ENCODE results near the gene CDK14.
A peak's percentile ranks its signal among the peaks of the same experiment; 100 is the strongest.

CDK14 gene

DNA sequence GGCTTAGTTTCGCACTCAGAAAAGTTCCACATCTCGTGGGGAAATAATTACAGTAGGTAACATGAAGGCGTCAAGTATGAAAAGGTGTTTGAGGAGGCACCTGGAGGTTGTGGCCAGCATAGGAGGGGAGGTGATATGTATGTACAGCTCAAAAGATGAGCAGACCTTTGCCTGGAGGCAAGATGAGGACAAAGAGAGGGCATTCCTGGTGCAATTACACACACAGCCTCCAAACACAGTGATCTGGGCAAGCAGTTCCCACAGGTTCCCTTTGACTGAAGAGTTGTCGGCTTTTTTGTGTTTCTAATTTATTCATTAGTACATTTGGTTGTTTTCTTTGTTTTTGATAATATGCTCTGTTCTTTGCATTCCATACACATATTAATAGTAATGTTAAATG lies 46.9 kb downstream of the CDK14 start:
- no peak for DNase-seq

DNA sequence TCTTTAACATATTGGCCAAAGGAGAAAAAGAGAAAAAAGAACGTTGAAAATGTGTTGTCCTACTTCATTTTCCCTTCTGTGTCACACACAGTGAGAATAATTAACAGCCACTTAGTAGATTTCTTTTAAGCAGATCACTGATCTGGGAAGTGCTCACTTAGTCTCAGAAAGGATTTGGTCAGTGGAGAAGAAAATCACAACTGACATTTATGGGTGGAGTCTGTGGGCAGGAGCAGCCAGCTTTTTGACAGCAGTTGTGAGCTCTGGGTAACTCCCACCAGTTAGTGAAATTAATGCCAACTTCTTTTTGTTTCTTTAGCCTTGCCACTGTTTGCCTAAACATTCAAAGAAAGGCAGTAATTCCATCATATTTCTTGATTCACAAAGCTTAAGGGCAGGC lies 49.7 kb downstream of the CDK14 start:
- DNase-seq, result no peak

DNA sequence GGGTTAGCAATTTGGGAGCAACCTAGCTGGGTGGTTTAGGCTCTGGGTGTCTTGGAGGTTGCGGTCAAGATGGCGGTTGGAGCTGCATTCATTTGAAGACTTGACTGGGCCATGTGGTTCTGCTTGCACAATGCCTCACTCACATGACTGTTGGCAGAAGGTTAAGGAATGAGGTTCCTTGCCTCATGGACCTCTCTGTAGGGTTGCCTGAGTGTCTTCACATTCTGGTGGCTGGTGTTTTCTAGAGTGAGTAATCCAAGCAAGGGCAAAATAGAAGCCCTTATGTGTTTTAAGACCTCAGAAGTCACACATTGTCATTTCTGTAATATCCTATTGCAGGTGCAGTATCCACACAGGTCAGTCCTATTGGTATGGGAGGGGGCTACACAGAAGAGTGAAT lies 52.0 kb downstream of the CDK14 start:
- no peak for DNase-seq

DNA sequence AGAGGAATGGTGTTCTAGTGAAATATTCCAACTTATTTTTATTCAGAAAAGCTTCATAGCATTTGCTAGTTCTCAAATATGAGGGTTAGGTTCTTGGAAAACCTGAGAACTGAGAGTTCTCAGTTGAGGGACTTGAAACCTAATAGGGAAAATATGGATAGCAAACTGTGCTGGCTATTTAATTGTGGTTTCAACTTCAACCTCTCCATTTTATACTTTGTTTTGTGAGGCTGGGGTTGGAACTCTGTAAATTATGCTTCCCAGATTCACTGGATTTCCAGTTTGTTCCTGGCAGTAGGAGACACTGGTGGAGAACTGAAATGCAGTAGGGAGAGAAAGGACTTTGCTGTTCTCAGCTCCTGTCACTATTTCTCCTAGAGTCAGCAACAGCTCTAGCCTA lies 52.7 kb downstream of the CDK14 start:
- no peak for DNase-seq

DNA sequence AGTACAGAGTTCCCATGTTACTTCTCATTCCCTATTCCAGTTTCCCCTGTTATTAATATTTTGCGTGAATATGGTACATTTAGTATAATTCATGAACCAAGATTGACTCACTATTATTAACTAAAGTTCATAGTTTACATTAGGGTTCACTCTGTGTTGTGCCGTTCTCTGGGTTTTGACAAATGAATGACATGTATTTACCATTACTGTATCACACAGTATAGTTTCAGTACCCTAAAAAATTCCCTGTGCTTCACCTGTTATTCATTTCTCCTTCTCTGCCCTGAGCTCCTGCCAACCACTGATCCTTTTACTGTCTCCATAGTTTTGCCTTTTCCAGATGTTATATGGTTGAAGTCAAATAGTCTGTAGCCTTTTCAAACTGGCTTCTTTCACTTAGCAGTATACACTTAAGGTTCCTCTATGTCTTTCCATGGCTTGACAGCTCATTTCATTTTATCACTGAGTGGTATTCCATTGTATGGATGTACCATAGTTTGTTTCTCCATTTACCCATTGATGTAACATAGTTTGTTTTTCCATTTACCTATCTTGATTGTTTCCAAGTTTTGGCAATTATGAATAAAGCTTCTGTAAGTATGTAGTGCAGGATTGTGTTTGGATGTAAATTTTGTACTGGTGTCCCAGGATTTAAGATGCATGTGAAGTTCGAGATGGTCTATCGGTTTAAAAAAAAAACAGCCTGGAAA lies 58.8 kb downstream of the CDK14 start:
- DNase-seq, result no peak

DNA sequence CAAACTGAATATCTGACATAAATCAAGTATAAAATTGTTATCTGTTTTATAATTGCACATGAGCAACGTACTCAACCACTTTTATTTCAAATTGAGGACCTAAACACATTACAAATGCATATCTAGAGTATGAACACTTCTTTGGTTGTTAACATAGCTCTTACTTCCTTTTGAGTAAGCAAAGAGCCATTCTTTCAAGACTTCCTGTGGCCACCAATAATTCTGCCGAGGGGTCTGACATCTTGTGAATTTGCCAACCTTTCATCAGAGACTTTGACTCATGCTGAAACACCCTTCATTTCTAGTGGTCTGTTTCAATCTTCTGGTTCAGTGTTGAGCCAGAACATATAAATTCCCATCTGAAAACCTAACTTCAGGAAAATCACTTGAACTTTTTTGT lies 59.4 kb downstream of the CDK14 start:
- peak; percentile 88 for DNase-seq

DNA sequence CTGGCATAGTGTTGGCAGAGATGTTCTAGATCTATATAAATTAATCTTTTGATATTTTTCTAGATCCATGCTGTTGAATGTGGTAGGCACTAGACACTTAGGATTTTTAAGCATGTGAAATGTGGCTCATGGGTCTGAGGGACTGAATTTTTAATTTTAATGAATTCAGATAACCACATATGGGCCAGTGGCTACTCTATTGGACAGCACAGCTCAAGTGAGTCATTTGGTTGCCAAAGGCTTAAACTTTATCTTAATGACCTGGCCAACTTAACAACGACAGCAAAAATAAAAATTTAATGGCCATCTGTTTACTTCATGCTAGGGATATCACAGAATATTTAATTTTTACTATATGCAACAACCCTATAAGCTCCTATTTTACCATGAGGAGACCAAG lies 61.4 kb downstream of the CDK14 start:
- DNase-seq, result no peak

DNA sequence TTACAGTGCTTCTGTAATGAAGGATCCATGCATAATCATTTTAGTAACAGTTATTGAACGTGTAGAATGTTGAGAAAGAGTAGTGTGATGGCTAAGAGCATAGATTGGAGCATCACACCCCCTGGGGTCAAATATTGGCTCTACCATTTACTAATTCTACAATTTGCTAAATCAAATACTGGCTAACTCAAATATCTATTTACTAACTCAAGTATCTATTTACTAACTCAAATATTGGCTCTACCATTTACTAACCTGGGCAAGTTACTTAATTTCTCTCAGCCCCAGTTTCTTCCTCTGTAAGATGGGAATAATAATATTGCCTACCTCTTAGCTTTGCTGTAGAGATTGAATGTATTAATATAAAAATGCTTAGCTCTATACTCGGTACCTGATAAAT lies 64.0 kb downstream of the CDK14 start:
- DNase-seq, result no peak

DNA sequence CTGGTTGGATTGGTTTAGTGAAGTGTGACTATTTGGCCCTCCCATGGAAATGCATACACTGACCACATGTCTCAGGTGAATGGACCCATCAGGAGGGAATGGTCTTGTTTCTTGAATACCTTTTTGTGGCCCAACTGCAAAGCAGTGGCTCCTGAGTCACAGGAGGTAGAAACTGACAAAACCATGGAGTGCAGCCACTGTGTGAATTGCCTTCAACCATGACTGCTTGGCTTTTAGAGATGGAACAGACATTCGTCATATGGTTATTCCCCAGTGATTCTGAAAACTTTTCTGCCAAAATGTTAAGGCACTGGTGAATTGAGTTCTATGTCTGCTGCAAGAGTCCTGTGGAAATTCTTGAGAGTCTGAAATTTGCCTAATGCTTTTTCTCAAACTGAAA lies 64.7 kb downstream of the CDK14 start:
- no peak for DNase-seq

DNA sequence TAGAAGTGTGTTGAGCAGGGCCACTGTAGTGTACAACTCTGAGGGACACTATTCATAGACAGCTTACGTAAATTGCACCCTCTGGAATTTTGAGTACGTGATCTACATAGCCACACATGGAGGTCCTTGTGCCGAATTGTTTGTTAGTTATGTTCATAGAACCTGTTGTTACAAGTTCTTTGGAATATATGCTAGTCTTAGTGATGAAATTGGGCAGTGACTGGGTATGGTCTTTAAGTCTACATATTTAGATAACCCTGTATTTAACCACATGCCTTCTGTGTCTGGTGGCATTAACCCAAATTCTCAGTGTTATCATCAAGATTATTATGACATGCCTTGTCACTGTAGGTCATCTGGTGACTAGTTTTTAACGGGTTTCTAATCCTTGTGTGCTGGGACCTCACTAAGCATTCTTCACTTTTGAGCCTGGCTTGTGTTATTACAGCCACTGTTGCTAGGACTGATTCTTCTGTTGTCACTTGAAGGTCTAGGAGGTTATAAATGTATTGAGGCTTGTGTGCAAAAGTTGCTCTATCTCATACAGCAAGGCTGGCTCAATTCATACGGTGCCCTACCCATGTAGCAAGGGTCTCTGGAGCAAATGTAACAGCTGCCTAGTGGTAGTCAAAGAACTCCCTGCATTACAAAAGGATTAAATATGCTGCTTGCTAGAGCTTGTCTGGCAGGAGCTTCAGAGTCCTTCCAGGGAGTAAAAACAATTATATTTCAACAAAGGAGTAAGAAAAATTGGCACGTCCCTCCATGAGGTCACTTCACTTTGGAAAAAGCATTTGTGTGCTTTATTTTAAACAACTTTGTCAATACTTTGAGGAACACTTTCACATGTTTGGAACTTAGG lies 65.4 kb downstream of the CDK14 start:
- peak; percentile 29 for DNase-seq

DNA sequence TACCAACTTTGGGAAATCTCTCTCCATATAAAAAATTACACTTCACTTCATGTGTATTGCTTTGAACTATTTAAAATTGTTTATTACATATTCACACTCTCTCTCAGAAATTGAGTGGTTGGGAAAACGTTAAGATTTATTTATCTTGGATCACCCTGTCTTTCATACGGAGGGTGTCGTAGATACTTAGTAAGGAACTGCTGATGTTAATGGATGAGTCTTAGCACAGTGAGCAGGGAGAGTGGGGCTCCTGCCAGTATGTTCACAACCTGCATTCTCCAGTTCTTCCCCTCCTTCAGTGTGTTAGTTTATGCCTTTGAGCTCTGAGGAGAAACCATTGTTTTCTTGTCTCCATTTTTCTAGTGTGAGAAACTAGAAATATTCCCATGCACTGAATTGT lies 67.1 kb downstream of the CDK14 start:
- DNase-seq, result no peak

DNA sequence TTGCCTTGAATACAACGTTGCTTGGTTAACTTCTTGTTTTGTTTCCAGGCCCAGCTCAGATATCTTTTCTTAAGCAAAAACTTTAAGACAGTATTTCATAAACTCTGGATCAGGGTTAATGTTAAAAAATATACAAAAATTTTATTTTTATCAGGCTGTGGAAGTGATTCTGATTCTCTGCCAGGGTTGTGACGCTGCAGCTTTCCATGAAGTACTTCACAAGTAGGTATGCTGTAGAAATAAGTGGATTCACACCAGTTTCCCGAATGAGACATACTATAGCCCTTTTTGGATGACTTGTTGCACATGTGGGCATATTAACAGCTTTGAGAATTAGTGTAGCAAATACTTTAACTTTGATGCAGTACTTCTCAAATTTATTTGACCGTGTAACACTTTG lies 70.1 kb downstream of the CDK14 start:
- no peak for DNase-seq

DNA sequence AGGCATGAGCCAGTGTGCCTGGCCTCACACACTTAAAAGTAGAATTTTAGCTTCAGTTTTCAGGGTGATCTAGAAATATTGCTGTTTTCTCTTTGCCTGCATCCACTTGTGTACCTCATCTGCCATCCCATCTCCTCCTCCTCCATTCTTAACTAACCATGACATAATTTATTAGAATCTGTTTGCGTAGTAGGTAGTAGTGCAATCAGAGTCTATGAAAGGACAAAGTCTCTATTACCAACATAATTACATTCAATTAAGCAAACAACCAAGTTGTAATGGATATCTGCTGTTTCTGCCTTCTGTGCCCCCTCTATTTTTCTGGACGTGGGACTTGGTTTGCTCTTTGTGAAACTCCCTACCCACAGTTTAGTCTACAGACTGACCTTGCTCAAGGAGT lies 72.9 kb downstream of the CDK14 start:
- no peak for DNase-seq

DNA sequence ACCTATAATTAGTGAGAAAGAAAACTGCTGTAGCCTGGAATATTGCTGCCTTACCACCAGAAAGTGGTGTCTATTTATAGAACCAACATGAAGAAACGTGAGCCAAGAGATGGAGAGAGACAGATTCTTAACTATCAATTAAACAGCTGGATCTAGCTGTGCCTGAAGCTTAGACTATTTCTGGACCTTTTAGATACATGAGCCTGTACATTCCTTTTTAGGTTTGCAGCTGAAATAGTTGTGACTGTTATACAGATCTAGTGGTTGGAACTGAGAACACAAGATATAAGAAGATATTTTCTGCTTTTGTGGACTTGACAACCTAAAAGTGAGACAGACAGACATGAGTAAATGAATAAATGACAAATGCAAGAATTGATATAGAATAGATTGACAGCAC lies 73.4 kb downstream of the CDK14 start:
- no peak for DNase-seq

DNA sequence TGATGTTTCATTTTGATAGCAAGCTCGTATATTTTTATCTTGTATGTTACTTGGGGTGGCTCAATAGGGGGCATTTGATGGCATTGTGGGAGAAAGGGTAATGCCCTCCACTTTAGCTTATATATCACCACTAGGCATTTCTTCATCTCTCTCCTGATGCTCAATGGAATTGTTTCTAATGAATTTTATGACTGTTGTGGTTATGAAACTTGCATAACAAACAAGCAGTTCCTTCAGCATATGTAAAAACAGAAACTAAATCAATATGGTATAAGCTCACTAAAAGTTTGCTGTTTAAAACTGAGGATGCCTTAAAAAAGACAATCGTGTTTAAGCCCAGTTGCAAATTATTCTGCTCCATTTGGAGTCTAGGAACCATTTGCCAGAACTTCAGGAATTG lies 75.5 kb downstream of the CDK14 start:
- DNase-seq, result no peak

DNA sequence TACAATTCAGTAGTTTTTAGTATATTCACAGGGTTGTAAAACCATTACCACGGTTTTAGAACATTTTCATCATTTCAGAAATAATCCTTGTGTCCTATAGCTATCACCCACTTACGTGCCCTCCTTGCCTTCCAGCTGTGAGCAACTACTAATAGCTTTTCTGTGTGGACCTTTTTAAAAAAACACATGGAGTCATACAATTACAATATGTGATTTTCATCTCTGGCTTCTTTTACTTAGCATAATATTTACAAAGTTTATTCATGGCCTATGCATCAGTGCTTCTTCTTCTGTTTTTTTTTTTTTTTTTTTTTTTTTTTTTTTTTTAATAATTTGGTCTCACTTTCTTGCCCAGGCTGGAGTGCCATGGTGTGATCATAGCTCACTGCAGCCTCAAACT lies 76.1 kb downstream of the CDK14 start:
- DNase-seq, result no peak

DNA sequence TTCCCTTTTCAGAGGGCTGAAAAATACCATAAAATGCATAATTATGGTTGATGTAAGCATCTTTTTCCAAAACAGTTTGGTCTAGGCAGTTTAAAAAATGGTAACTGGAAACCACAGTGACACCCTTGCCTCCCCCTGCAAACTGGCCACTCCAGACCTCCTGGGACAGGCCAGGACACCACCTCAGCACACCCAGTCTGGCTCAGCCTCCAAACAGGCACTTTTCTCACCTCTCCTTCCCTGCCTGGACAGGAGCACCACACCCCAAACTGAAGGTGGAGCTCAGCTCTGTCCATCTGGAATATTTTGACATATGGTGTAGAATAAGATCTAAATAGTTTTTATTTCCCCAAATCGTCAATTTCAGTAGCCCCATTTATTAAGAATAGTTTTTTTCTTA lies 78.5 kb downstream of the CDK14 start:
- no peak for DNase-seq

DNA sequence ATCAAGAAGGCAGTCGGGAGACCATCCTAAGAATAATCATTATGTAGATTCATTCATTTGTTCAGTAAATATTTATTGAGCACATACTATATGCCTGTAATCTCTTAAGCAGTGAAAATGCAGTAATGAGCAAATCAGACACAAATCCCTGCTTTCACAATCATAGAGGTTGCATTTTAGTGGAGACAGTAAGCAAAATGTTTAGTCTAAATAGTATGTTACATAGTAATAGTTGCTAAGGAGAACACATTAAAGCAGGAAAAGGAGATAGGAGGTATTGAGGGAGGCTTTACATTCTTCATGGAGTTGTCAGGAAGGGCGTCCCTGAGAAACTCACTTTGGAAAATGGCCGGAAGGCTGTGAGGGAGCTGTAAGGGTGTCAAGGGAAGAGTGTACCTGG lies 79.9 kb downstream of the CDK14 start:
- no peak for DNase-seq

DNA sequence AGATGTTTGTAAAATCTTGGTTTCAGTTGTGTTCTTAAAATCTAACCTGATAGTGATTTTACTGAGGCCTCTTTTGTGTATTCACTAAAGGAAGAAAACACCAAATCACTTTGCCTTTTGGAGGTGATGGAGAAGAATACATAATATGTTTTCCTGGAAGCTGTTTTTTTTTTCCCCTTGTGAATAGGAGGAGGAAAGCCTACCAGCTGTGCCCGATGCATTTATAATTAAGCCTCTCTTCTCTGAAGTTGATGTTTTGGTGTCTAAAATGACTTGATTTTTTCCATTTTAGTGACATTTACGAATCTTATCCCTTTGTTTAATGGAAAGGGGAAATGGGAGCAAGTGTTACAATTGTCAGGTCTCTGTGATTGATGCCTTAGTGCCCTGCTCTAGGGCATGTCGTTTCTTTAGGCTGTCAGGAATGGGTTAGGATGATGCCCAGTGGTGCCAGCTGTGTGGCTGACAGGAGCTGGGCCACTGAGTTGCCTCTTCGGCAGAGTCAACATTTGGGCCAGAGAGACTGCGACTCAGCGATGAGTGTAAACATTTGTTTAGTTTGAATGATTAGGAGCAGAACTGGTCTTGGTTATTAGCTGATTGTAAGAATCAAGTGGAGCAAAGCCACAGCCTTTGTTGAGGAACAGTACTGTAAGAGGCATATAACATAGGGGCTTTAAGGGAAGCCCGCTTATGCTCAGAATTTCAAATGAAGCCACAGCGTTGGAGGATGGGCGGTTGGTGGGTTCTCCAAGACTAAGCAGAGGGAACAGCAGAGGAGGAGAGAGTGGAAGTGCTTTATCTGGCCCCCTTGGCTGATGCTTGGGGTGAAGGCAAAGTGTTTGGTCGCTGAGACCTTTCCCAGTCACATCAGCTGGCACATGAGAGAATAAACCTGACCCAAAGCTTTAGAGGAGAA lies 81.6 kb downstream of the CDK14 start:
- no peak for DNase-seq

DNA sequence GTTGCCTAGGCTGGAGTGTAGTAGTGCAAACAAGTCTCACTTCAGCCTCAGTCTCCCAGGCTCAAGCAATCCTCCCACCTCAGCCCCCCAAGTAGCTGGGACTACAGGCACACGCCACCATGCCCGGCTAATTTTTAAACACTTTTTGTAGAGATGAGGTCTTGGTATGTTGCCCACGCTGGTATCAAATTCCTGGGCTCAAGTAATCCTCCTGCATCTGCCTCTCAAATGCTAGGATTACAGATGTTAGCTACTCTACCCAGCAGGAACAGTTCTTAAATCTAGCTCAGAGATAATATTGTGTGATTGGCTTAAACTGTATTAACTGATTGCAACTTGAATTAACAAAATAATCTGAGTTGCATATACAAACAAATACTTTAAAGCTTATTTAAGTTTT lies 82.9 kb downstream of the CDK14 start:
- DNase-seq, result no peak

DNA sequence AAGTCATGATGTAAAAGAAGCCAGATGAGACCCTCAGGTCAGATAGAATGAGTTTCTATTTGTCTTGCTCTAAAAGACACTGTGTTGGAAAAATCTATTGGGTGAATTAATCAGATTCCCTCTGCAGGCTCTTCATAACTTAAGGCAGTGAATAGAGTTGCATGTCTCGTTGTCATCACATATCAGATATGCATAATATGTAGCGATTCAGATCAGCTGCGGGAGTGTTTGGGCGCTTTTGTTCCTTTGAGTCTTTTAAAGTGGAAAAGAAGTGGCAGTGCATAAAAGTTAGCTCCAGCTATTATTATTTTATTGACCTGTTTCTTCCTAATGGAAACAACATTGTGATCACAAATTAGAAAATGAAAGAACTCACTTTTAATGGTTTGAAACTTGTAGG lies 84.4 kb downstream of the CDK14 start:
- no peak for DNase-seq

DNA sequence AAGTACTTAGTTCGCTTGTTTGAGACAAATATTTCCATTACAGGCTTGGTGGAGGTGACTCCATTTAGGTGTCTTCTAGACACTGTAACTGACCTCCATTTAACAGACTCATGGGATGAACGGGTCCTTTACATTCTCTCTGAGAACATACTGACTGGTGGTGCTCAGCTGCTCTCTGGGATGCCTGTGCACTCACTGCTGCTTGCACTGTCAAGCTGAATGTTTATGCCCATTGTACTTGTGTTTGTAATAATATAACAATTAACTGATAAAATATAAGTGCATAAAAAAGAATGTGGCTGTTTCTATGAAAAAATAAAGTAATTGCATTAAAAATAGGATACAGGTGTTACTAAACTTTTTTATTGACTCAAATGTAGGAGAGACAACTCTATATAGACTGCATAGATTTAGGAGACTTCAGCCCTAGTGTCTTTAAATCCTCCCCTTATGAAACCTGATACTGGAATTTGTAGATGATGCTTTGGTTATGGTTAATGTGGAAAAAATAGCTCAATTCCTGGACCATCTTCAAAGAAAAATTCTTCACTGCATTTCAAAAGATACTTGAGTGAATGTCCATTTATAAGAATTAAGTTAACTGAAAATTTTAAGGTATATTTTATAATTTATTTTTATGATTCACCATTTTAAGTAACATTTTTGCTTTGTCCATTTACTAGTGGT lies 85.4 kb downstream of the CDK14 start:
- DNase-seq, result peak; percentile 13

DNA sequence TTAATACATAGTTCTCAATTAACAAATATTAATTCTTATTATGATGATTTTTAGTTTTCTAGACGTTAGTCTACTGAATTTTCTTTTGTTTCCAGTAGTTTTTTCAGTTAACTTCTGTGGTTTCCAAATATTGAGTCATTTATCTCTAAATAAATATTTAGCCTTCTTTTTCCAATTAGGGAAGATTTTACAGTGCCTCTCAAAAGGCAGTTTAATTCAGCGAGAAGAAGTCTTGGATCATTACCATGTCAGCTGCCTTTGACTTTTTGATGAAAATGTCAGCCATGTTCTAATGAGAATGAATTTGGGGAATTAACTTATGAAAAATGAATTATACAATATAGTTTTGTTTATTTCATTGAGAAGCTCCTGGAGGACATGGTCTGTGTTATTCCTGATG lies 90.0 kb downstream of the CDK14 start:
- no peak for DNase-seq

All from fibroblast of skin of back (primary cell).